Endodermal cell (in vitro differentiated cells): ENCODE data around the gene PACRG. TPM values are rescaled to one million over a fixed set of nuclear protein-coding genes. Genes with fewer than 3 reads are reported as not detected.

Source experiments
- DNase-seq: peaks from one replicate; pipeline ENCODE4 v3.0.0-alpha.2; 2017
- H3K27ac ChIP-seq: 2 replicates; pipeline ENCODE4 v1.5.1; 2013; ENCODE audit warnings: mild to moderate bottlenecking, low read depth, low read length, moderate library complexity
- H3K27me3 ChIP-seq: 2 replicates; pipeline ENCODE4 v1.6.1; 2013; ENCODE audit warnings: mild to moderate bottlenecking, low read length, moderate library complexity; ENCODE audit not compliant: insufficient read depth, control insufficient read depth, poor library complexity, severe bottlenecking
- H3K36me3 ChIP-seq: 2 replicates; pipeline ENCODE4 v1.7.0; 2013; ENCODE audit warnings: mild to moderate bottlenecking, low read length, moderate library complexity; ENCODE audit not compliant: control insufficient read depth, insufficient read depth
- H3K4me1 ChIP-seq: one replicate; pipeline ENCODE4 v1.7.0; 2013; ENCODE audit warnings: low read length; ENCODE audit not compliant: control insufficient read depth, insufficient read depth
- H3K4me3 ChIP-seq: 2 replicates; pipeline ENCODE4 v1.5.1; 2013; ENCODE audit warnings: mild to moderate bottlenecking, low read length, moderate library complexity
- H3K9ac ChIP-seq: 2 replicates; pipeline ENCODE4 v1.6.1; 2013; ENCODE audit warnings: mild to moderate bottlenecking, low read length, moderate library complexity; ENCODE audit not compliant: poor library complexity, severe bottlenecking; ENCODE audit errors: extremely low read depth
- H3K9me3 ChIP-seq: 2 replicates; pipeline ENCODE4 v1.6.1; 2013; ENCODE audit warnings: mild to moderate bottlenecking, low read length, moderate library complexity; ENCODE audit not compliant: control insufficient read depth
- H3K27ac Mint-ChIP-seq: 2 replicates; pipeline ENCODE4 v1.8.0; 2020; ENCODE audit warnings: mixed read lengths
- H3K27me3 Mint-ChIP-seq: 2 replicates; pipeline ENCODE4 v1.8.0; 2021; ENCODE audit warnings: mild to moderate bottlenecking, mixed read lengths; ENCODE audit not compliant: insufficient read depth
- H3K36me3 Mint-ChIP-seq: 2 replicates; pipeline ENCODE4 v1.8.0; 2020; ENCODE audit warnings: low read depth, mixed read lengths
- H3K4me1 Mint-ChIP-seq: 2 replicates; pipeline ENCODE4 v1.8.0; 2020; ENCODE audit warnings: mixed read lengths
- H3K4me3 Mint-ChIP-seq: 2 replicates; pipeline ENCODE4 v1.8.0; 2020; ENCODE audit warnings: mild to moderate bottlenecking, moderate library complexity, mixed read lengths
- H3K9me3 Mint-ChIP-seq: 2 replicates; pipeline ENCODE4 v1.8.0; 2020; ENCODE audit warnings: mild to moderate bottlenecking, mixed read lengths
- CTCF ChIP-seq: fragments of 200-600 bp; sonication (generic); conservative IDR thresholded peaks from 2 replicates; pipeline ENCODE4 v1.5.0; 2021; ENCODE audit warnings: antibody characterized with exemption, mild to moderate bottlenecking
- WGBS, 2 experiments: methylation state at CpG; one replicate each; pipeline versions ENCODE4 v1.1.5 to v1.1.7; 2013; ENCODE audit warnings: missing lambda C conversion rate in 2 of 2, mixed read lengths in 1 of 2; ENCODE audit not compliant: insufficient coverage in 1 of 2, insufficient read length in 1 of 2; 5-methylcytosine and 5-hydroxymethylcytosine counted together
- total RNA-seq, 2 donors: library from RNA; stranded (reverse); fragmentation: NEBNext Ultra II Directional in 1 of 2; extraction: Animal tissue kit (Norgen Biotek cat#: 25700) in 1 of 2; gene quantifications; 2 replicates in 1 of 2; 3 replicates in 1 of 2; pipeline ENCODE4 v1.2.1, GENCODE V29; 2021

The PACRG gene
- total RNA-seq, 2 donors from 2014 or later = 0.42 to 0.44 TPM

- no peaks in the 10 kb centered on the region for H3K27me3 Mint-ChIP-seq
- no peak overlapping the region for H3K9ac ChIP-seq
- H3K4me3 Mint-ChIP-seq = no peak overlapping the region
- no peak for TF ChIP-seq CTCF
- no peaks in the 10 kb centered on the region for H3K4me1 ChIP-seq
- 91% methylated on average over 1 of the region's 1 CpG; no CpG with 5 or more reads in 1 of the 2 experiments for WGBS, 2 experiments
- no peaks in the 10 kb centered on the region for H3K9me3 ChIP-seq
- no peak overlapping the region for H3K27ac Mint-ChIP-seq
- no peak overlapping the region for H3K27ac ChIP-seq
- H3K9me3 Mint-ChIP-seq = no peaks in the 10 kb centered on the region
- no peaks in the 10 kb centered on the region for H3K36me3 ChIP-seq
- H3K4me3 ChIP-seq = no peak overlapping the region
- no peaks in the 10 kb centered on the region for H3K27me3 ChIP-seq
- DNase-seq = no peak
- H3K36me3 Mint-ChIP-seq = no peaks in the 10 kb centered on the region
- no peaks in the 10 kb centered on the region for H3K4me1 Mint-ChIP-seq
Observed at GRCh38 chr6:163133017-163133416, 405.2 kb downstream of the PACRG start.

- Mint-ChIP-seq H3K4me1 (no peaks in the 10 kb centered on the region), H3K9me3 (no peaks in the 10 kb centered on the region), H3K27me3 (no peaks in the 10 kb centered on the region), H3K36me3 (no peaks in the 10 kb centered on the region), H3K4me3 (no peak overlapping the region), H3K27ac (no peak overlapping the region)
- 91 to 97% methylated on average over 5 to 6 of the region's 6 CpGs for WGBS, 2 experiments
- no peaks in the 10 kb centered on the region for H3K9me3 ChIP-seq
- no peak for TF ChIP-seq CTCF
- no peaks in the 10 kb centered on the region for H3K27me3 ChIP-seq
- no peak overlapping the region for H3K9ac ChIP-seq
- H3K36me3 ChIP-seq = no peaks in the 10 kb centered on the region
- no peaks in the 10 kb centered on the region for H3K4me1 ChIP-seq
- no peak overlapping the region for H3K27ac ChIP-seq
- DNase-seq = no peak
- H3K4me3 ChIP-seq = no peak overlapping the region
Observed at GRCh38 chr6:163133691-163134090, 405.9 kb downstream of the PACRG start.

- TF ChIP-seq CTCF = no peak
- Mint-ChIP-seq H3K4me3 (no peak overlapping the region), H3K36me3 (no peaks in the 10 kb centered on the region), H3K4me1 (no peaks in the 10 kb centered on the region), H3K9me3 (no peaks in the 10 kb centered on the region), H3K27me3 (no peaks in the 10 kb centered on the region), H3K27ac (no peak overlapping the region)
- Histone ChIP-seq H3K27ac (no peak overlapping the region), H3K36me3 (no peaks in the 10 kb centered on the region), H3K4me3 (no peak overlapping the region), H3K9ac (no peak overlapping the region), H3K9me3 (no peaks in the 10 kb centered on the region), H3K27me3 (no peaks in the 10 kb centered on the region), H3K4me1 (no peaks in the 10 kb centered on the region)
- 95 to 98% methylated on average over 8 to 10 of the region's 10 CpGs for WGBS, 2 experiments
- no peak for DNase-seq
Observed at GRCh38 chr6:163136681-163137397, 409.1 kb downstream of the PACRG start.
